Amniotic epithelial cell (primary cell): Measurements from ENCODE around the gene P2RY8.
"Not testable (repeated sequence)": the region's sequence is repeated elsewhere in the genome, so short reads cannot be mapped to it uniquely, and the experiment has no call there.

Source experiments
- DNase-seq: peaks from one replicate; pipeline ENCODE4 v3.0.0-alpha.2; 2010; ENCODE audit warnings: low read depth

The P2RY8 gene

GRCh38 chrX:1464971-1465285, 72.1 kb downstream of the P2RY8 start:
- DNase-seq = no peak

DNA sequence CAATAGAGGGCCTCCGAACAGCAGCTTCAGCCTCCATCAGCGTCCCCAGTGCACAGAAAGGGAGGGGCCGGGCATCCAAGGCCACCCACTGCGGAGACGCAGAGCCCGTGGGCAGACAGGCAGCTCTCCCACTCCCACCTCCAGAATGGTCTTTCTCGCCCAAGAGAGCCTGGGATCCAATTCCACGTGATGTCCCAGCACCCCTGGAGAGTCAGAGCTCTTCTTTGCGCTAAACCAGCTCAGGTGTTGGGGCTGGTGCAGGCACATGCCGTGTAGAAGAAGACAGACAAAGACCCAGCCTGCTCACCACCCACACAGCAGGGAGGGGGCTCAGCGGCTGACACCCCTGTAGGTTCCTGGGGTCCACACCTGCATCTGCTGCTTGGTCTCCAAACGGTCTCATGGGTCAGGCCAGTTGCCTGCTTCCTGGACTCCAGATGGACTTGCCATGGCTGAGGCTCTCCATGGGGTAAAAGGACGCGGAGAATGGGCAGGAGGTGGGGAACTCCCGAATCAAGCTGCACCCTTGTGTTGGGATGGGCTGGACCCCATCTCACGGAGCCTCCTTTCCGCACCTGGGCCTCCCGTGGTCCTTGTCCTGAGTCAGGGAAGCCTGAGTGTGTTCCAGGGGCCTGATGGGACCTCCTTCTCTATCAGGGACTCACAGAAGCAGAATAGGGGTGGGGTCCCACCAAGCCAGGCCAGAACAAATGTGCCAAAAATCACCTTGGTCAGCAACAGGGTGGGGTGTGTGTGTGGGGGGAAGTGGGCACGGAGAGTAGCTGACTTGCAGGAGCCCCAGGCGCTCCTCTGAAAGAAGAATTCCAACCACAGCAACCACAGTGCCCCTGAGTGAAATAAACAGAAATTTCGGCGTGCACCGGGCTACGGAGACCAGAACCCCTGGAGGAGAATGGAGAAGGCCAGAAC, 72.7 kb downstream of the P2RY8 start:
- no peak for DNase-seq

- DNase-seq = no peak
These were observed 73.4 kb downstream of the P2RY8 start for GRCh38 chrX:1463581-1463980.

GRCh38 chrX:1462596-1463251, 74.3 kb downstream of the P2RY8 start:
- DNase-seq = peak; percentile 81

- DNase-seq = no peak
These were observed 74.9 kb downstream of the P2RY8 start for GRCh38 chrX:1462110-1462509.

GRCh38 chrX:1455948-1456280, 81.1 kb downstream of the P2RY8 start:
- no peak for DNase-seq

DNA sequence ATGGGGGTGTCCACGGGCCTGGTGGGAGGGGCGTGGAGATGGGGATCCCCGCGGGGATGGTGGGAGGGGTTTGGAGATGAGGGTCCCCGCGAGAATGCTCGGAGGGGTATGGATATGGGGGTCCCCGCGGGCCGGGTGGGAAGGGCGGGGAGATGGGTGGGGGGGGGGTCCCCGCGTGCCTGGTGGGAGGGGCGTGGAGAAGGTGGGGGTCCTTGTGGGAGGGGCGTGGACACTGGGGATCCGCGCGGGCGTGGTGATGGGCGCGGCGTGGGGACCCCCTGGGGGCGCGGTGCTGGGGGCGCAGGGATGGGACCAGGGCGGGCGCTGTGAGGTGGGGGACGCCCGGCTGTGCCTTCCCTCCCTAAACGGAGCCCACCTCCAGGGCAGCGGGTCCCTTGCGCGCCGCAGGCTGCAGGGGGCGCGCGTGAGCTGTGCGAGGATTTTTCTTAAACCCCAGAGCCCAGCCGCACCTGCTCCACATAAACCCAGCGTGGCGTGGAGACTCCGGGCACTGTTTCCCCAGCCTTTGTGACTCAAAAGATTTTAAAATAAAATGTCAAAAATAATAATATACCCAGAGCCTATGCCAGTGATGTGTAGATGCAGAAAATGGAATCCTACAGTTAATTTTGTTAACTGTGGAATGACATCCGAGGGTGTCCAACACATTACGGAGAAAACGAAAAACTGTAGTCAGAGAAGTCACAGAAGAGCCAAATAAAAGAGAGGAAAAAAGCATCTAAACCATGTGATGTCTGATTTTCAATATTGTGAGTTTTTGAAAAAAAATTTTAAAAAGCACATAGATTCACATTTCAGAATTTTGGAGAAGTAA, 82.8 kb downstream of the P2RY8 start:
- DNase-seq = peak; percentile 60

GRCh38 chrX:1453395-1453783, 83.6 kb downstream of the P2RY8 start:
- DNase-seq = peak; percentile 74

- peak; percentile 96 for DNase-seq
These were observed 84.2 kb downstream of the P2RY8 start, which contains the start of gene ASMTL for GRCh38 chrX:1452516-1453394. Gene ASMTL, minus strand, starts transcription at chrX:1452909. Its CDS starts 69 bp downstream, at chrX:1452840.

DNA sequence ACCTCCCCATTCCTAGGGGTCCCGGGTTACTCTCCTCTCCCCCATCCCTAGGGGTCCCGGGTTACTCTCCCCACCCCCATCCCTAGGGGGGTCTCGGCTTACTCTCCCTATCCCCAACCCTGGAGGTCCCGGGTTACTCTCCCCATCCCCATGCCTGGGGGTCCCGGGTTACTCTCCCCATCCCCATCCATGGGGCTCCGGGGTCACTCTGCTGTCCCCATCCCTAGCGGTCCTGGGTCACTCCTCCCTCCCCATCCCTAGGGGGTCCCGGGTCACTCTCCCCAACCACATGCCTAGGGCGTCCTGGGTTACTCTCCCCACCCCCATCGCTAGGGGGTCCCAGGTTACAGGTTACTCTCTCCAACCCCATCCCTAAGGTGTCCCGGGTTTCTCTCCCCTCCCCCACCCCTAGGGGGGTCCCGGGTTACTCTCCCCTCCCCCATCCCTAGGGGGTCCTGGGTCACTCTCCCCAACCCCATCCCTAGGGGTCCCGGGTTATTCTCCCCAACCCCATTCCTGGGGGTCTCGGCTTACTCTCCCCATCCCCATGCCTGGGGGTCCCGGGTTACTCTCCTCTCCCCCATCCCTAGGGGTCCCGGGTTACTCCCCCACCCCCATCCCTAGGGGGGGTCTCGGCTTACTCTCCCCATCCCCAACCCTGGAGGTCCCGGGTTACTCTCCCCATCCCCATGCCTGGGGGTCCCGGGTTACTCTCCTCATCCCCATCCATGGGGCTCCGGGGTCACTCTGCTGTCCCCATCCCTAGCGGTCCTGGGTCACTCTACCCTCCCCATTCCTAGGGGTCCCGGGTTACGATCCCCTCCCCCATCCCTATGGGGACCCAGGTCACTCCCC, 85.1 kb downstream of the P2RY8 start:
- no peak for DNase-seq

- no peak for DNase-seq
These were observed 85.7 kb downstream of the P2RY8 start for GRCh38 chrX:1451251-1451660.

DNA sequence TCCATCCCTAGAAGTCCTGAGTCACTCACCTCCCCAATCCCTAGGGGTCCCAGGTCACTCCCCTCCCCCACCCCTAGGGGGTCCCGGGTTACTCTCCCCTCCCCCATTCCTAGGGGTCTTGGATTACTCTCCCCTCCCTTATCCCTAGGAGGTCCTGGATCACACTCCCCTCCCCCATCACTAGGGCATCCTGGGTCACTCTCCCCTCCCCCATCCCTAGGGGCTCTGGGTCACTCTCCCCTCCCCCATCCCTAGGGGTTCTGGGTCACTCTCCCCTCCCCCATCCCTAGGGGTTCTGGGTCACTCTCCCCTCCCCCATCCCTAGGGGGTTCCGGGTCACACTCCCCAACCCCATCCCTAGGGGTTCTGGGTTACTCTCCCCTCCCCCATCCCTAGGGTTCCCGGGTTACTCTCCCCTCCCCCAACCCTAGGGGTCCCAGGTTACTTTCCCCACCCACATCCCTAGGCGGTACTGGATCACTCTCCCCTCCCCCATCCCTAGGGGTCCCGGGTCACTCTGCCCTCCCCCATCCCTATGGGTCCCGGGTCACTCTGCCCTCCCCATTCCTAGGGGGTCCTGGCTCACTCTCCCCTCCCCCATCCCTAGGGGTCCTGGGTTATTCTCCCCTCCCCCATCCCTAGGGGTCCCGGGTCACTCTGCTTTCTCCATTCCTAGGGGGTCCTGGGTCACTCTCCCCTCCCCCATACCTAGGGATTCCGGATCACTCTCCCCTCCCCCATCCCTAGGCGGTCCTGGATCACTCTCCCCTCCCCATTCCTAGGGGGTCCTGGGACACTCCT, 86.4 kb downstream of the P2RY8 start:
- no peak for DNase-seq

DNA sequence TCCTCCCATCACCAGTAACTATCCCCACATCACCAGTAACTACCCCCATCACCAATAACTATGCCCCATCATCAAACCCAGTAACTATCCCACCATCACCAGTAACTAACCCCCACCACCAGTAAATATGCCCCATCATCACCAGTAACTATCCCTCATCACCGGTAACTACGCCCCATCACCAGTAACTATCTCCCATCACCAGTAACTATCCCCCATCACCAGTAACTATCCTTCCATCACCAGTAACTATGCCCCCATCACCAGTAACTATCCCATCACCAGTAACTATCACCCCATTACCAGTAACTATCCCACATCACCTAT, 87.2 kb downstream of the P2RY8 start:
- no peak for DNase-seq

- no peak for DNase-seq
These were observed 87.8 kb downstream of the P2RY8 start for GRCh38 chrX:1449036-1449822.

- not testable (repeated sequence) for DNase-seq
These were observed 88.4 kb downstream of the P2RY8 start for GRCh38 chrX:1448573-1449001.

DNA sequence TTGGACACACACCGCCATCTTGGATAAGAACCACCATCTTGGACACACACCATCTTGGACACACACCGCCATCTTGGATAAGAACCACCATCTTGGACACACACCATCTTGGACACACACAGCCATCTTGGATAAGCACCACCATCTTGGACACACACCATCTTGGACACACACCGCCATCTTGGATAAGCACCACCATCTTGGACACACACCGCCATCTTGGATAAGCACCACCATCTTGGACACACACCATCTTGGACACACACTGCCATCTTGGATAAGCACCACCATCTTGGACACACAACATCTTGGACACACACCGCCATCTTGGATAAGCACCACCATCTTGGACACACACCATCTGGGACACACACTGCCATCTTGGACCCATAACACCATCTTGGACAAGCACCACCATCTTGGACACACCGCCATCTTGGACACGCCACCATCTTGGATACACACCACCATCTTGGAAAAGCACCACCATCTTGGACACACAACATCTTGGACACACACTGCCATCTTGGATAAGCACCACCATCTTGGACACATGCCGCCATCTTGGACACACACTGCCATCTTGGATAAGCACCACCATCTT, 88.9 kb downstream of the P2RY8 start:
- not testable (repeated sequence) for DNase-seq

- not testable (repeated sequence) for DNase-seq
These were observed 89.7 kb downstream of the P2RY8 start for GRCh38 chrX:1446984-1447968.
